ENCODE data around the gene RUNX1.
A peak's percentile ranks its signal among the peaks of the same experiment; 100 is the strongest.
"Not testable (repeated sequence)": the region's sequence is repeated elsewhere in the genome, so short reads cannot be mapped to it uniquely, and the experiment has no call there.

The RUNX1 gene

DNA sequence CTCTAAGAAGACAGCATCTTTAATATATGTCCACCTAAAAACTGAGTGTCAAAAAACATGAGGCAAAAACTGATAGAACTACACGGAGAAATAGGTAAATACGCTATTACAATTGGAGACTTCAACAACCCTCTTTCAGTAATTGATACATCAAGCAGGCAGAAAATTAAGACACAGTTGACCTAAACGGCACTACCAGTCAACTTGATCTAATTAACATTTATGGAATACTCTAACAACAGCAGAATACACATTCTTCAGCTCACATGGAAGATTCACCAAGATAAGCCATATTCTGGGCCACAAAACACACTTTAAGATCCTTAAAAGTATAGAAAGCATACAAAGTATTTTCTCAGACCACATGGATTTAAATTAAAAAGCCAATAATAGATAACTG, 242.7 kb downstream of the RUNX1 start:
- no peak for DNase-seq (ENCODE audit: low read depth)

GRCh38 chr21:34805157-34805556, 243.9 kb downstream of the RUNX1 start:
- no peak for DNase-seq (ENCODE audit: low read depth)

GRCh38 chr21:34804584-34804983, 244.5 kb downstream of the RUNX1 start:
- not testable (repeated sequence) for DNase-seq (ENCODE audit: low read depth)

GRCh38 chr21:34803782-34804370, 245.2 kb downstream of the RUNX1 start:
- DNase-seq (ENCODE audit: low read depth) = no peak

- DNase-seq (ENCODE audit: low read depth) = no peak
Measured at GRCh38 chr21:34802180-34802899, 246.8 kb downstream of the RUNX1 start.

GRCh38 chr21:34801519-34802132, 247.5 kb downstream of the RUNX1 start:
- DNase-seq (ENCODE audit: low read depth) = no peak

DNA sequence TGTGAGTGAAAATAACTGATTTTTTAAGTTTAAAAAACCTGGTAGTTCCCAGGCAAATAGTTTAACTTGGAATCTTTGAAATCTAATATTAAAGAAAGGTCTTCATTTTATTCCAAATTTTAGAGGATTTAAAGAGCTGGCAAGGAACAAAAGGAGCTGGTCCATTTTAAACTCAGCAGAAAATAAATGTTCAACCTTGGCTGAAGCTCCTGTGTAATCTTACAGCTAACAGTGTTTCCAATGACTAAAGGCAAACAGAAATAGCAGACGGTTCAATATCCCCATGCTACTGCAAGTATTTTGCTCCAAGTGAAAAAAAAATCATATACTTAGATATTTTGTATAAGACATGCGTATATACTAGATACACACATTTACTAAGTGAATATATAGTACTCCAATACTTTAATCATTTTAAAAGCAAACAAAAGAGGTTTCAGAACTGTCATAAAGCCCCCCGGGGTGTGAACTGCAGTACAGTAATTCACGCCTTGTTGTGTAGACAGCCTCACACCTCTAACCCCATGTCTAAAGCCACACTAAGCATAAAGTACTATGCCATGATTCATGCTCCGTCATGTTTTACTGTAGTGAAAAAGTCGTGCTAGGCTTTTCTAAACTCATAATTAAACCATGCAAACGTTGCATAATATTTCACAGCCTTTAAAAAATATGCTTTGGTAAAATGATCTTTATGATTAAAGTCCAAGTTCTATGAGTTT, 248.1 kb downstream of the RUNX1 start:
- DNase-seq (ENCODE audit: low read depth) = peak; percentile 48

- no peak for DNase-seq (ENCODE audit: low read depth)
Measured at GRCh38 chr21:34799092-34799491, 250.0 kb downstream of the RUNX1 start.

DNA sequence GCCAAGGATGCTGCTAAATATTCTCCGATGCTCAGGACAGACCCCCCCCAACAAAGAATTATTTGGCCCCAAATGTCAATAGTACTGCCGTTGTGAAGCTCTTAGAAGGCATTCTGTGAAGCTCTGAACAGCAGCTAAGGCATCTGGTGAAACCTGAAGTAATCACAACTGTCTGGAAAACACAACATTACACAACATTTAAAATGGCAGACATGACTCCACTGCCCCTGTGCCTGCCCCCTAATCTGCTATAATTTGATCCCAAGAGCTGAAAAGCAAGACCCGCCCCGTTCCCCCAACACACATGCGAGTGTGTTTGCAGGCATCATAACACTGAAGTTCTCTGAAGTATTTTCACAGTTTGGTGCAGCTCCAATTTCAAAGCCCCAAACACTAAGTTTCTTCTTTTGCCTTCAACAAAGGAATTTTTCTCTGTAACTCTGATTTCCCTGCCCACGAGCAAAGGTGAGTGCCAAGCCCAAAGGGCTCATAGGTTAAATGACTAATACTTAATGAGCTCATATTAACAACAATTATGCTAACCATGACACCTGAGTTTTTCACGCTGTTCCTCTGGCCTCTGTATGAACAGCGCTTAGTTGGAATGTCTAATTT, 251.1 kb downstream of the RUNX1 start:
- DNase-seq (ENCODE audit: low read depth) = no peak

DNA sequence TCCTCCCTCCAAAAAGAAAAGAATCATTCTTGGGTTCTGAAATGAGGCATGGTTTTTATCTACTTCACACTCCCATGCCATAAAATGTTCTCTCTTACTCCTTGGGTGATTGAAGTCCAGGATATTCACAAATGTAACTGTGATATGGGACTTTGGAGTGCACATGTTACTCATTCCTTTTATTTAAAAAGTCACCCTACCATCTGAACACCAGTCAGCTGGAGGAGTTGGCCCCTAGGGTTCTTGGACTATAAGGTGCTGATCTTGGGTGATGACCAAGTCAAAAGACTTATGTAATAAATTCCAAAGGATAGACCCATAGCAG, 251.9 kb downstream of the RUNX1 start:
- no peak for DNase-seq (ENCODE audit: low read depth)

GRCh38 chr21:34796518-34797200, 252.4 kb downstream of the RUNX1 start:
- peak; percentile 26 for DNase-seq (ENCODE audit: low read depth)

- peak; percentile 88 for DNase-seq (ENCODE audit: low read depth)
Measured at GRCh38 chr21:34795548-34796180, 253.4 kb downstream of the RUNX1 start.

DNA sequence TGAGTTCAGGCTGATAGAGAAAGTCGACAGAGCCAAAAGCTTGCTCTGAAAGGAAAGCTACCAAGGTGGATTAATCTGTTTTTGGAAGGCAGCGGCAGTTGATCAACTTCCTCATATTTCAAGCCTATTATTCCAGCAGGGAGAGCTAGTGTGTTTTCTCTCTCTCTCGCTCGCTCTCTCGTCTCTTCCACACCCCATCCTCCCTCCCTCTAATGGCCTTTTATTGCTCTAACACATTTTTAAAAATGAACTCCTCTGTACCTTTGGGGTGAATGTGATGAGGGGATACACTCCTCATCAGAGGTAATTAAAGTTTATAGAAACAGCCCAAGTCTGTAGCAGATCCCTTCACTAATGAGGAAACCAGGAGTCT, 253.9 kb downstream of the RUNX1 start:
- DNase-seq (ENCODE audit: low read depth) = peak; percentile 53

DNA sequence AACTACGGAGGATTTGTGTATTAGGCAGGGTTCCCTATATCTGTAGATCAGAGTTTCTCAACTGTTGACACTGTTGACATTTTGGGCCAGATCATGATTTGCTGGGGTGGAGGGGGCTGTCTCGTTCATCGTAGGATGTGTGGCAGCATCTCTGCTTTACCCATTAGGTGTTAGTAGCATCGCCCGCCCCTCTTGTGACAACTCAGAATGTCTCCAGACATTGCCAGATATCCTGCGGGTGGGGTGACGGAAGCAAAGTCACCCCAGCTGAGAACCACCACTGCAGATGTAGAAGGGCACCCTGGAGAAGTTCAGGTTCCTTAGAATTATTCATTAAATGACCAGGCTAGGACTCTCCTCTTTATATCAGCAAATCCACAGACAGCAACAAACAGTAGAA, 254.4 kb downstream of the RUNX1 start:
- DNase-seq (ENCODE audit: low read depth) = no peak

GRCh38 chr21:34793471-34793870, 255.6 kb downstream of the RUNX1 start:
- no peak for DNase-seq (ENCODE audit: low read depth)

- no peak for DNase-seq (ENCODE audit: low read depth)
Measured at GRCh38 chr21:34792504-34793089, 256.5 kb downstream of the RUNX1 start.

GRCh38 chr21:34791776-34792503, 257.2 kb downstream of the RUNX1 start:
- DNase-seq (ENCODE audit: low read depth) = no peak

- no peak for DNase-seq (ENCODE audit: low read depth)
Measured at GRCh38 chr21:34790834-34791233, 258.3 kb downstream of the RUNX1 start.

DNA sequence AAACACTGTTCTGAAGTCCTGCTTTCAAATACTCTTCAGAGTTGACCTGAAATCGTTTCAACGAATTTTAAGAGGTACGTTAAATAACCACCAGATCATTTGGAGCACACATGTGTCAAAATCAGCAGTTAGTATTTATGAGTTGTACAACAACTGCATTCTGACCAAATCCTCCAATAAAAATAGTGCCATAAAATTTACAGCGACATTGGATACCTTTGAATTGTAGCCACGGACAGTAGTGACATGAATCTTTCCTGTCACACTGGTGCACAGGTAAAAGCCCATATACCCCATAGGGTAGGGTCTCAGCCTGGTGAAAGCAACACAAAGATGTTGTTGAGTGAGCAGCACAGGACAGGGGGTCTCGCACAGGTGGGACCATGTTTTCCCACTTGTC, 258.8 kb downstream of the RUNX1 start:
- DNase-seq (ENCODE audit: low read depth) = no peak

- DNase-seq (ENCODE audit: low read depth) = no peak
Measured at GRCh38 chr21:34788879-34789278, 260.2 kb downstream of the RUNX1 start.
